GM18870 (cell line): ENCODE results near the gene NCAPG.
"Not testable (repeated sequence)": the region's sequence is repeated elsewhere in the genome, so short reads cannot be mapped to it uniquely, and the experiment has no call there.

Experiments
- ATAC-seq: cut with Tn5 transposase; IDR thresholded peaks from one replicate; pipeline ENCODE4 v1.9.1; 2021; ENCODE audit warnings: moderate library complexity; ENCODE audit not compliant: unreplicated experiment

Gene NCAPG

GRCh38 chr4:17794730-17795129 lies 16.0 kb upstream of the NCAPG start:
- ATAC-seq = no peak

- peak; percentile 54 for ATAC-seq
Observed at GRCh38 chr4:17797808-17798207, 13.0 kb upstream of the NCAPG start.

GRCh38 chr4:17805580-17806155 lies 5.1 kb upstream of the NCAPG start:
- no peak for ATAC-seq

GRCh38 chr4:17807446-17807845 lies 3.3 kb upstream of the NCAPG start:
- no peak for ATAC-seq

- no peak for ATAC-seq
Observed at GRCh38 chr4:17809667-17810066, 1.1 kb upstream of the NCAPG start.

- ATAC-seq = peak; percentile 22
Observed at GRCh38 chr4:17811078-17811603, 362 bp downstream of the NCAPG start.

GRCh38 chr4:17812125-17812524 lies 1.3 kb downstream of the NCAPG start:
- ATAC-seq = no peak

- no peak for ATAC-seq
Observed at GRCh38 chr4:17812801-17813200, 2.0 kb downstream of the NCAPG start.

GRCh38 chr4:17814140-17814539 lies 3.4 kb downstream of the NCAPG start:
- ATAC-seq = no peak

GRCh38 chr4:17816142-17816541 lies 5.4 kb downstream of the NCAPG start:
- no peak for ATAC-seq

- peak; percentile 79 for ATAC-seq
Observed at GRCh38 chr4:17817027-17817426, 6.2 kb downstream of the NCAPG start.

- ATAC-seq = no peak
Observed at GRCh38 chr4:17823871-17824669, 13.3 kb downstream of the NCAPG start.

- no peak for ATAC-seq
Observed at GRCh38 chr4:17846266-17846665, 35.5 kb downstream of the NCAPG start.

GRCh38 chr4:17850295-17850694 lies 39.5 kb downstream of the NCAPG start:
- not testable (repeated sequence) for ATAC-seq

GRCh38 chr4:17851959-17852358 lies 41.2 kb downstream of the NCAPG start:
- ATAC-seq = no peak

GRCh38 chr4:17854036-17854435 lies 43.3 kb downstream of the NCAPG start:
- ATAC-seq = no peak

GRCh38 chr4:17859793-17860406 lies 49.1 kb downstream of the NCAPG start:
- ATAC-seq = no peak

- ATAC-seq = not testable (repeated sequence)
Observed at GRCh38 chr4:17861906-17862305, 51.1 kb downstream of the NCAPG start.

GRCh38 chr4:17865866-17866363 lies 55.1 kb downstream of the NCAPG start:
- no peak for ATAC-seq

- no peak for ATAC-seq
Observed at GRCh38 chr4:17866810-17867209, 56.0 kb downstream of the NCAPG start.

GRCh38 chr4:17867276-17867675 lies 56.5 kb downstream of the NCAPG start:
- no peak for ATAC-seq

GRCh38 chr4:17869327-17869726 lies 58.5 kb downstream of the NCAPG start:
- ATAC-seq = no peak
